HFFc6 (cell line): Measurements from ENCODE around the gene DIDO1. TPM values are rescaled to one million over a fixed set of nuclear protein-coding genes. Genes with fewer than 3 reads are reported as not detected.
"Not testable (repeated sequence)": the region's sequence is repeated elsewhere in the genome, so short reads cannot be mapped to it uniquely, and the experiment has no call there.

Experiments used
- DNase-seq: peaks from one replicate; pipeline ENCODE4 v3.0.0-alpha.2; 2018
- H3K27ac Mint-ChIP-seq: 2 replicates; pipeline ENCODE4 v1.8.0; 2020; ENCODE audit warnings: mild to moderate bottlenecking, mixed read lengths
- H3K27me3 Mint-ChIP-seq: 2 replicates; pipeline ENCODE4 v1.8.0; 2021; ENCODE audit warnings: mild to moderate bottlenecking, moderate library complexity, mixed read lengths; ENCODE audit not compliant: insufficient read depth
- H3K36me3 Mint-ChIP-seq: 2 replicates; pipeline ENCODE4 v1.8.0; 2021; ENCODE audit warnings: low read depth, mixed read lengths
- H3K4me1 Mint-ChIP-seq: 2 replicates; pipeline ENCODE4 v1.8.0; 2020; ENCODE audit warnings: low read depth, mixed read lengths
- H3K4me3 Mint-ChIP-seq: 2 replicates; pipeline ENCODE4 v1.8.0; 2020; ENCODE audit warnings: mild to moderate bottlenecking, moderate library complexity, mixed read lengths
- H3K9me3 Mint-ChIP-seq: 2 replicates; pipeline ENCODE4 v1.8.0; 2020; ENCODE audit warnings: mild to moderate bottlenecking, mixed read lengths
- CTCF ChIP-seq: fragments of 200-600 bp; sonication (generic); IDR thresholded peaks from 2 replicates; pipeline ENCODE4 v1.5.0; 2021; ENCODE audit warnings: antibody characterized with exemption, mild to moderate bottlenecking
- total RNA-seq, 6 experiments: library from RNA; stranded (reverse); fragmentation: NEBNext Ultra II Directional; extraction: Animal tissue kit (Norgen Biotek cat#: 25700); gene quantifications; 2 replicates in 1 of 6; 3 replicates in 5 of 6; pipeline ENCODE4 v1.2.3, GENCODE V29; 2021

Gene DIDO1
- total RNA-seq, 6 experiments from 2014 or later: 31.9 to 36.1 (median 34.8) TPM

DNA sequence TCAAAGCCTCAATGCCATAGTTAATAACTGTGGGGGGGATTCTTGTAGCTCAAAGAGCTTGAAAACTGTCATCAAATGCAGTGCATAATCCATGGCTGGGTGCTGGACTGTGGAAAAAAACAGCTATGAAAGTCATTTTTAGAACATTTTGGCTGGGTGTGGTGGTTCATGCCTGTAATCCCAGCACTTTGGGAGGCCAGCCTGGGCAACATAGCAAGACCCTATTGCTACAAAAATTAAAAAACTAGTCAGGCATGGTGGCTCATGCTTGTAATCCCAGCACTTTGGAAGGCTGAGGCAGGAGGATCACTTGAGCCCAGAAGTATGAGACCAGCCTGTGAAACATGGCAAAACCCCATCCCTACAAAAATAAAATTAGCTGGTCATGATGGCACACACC, 76.9 kb downstream of the DIDO1 start:
- no peak overlapping the region for H3K27ac Mint-ChIP-seq
- H3K4me1 Mint-ChIP-seq: no peaks in the 10 kb centered on the region
- H3K9me3 Mint-ChIP-seq: no peaks in the 10 kb centered on the region
- no peaks in the 10 kb centered on the region for H3K27me3 Mint-ChIP-seq
- H3K36me3 Mint-ChIP-seq: peaks cover 38% of the 10 kb centered on the region
- no peak overlapping the region for H3K4me3 Mint-ChIP-seq
- no peak for TF ChIP-seq CTCF
- DNase-seq: no peak

DNA sequence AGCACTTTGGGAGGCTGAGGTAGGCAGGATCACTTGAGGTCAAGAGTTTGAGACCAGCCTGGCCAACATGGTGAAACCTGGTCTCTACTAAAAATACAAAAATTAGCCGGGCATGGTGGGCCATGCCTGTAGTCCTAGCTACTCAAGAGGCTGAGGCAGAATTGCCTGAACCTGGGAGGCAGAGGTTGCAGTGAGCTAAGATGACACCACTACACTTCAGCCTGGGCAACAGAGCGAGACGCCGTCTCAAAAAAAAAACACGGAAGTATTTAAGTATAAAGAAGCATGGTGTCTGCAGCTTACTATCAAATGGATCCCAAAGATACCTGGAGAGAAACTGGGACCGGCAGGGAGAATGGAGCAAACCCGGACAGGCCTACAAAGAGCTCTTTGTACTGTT, 77.4 kb downstream of the DIDO1 start:
- H3K9me3 Mint-ChIP-seq, DNase-seq, H3K27me3 Mint-ChIP-seq, H3K27ac Mint-ChIP-seq, H3K4me1 Mint-ChIP-seq, H3K4me3 Mint-ChIP-seq: not testable (repeated sequence)
- H3K36me3 Mint-ChIP-seq: peaks cover 38% of the 10 kb centered on the region

DNA sequence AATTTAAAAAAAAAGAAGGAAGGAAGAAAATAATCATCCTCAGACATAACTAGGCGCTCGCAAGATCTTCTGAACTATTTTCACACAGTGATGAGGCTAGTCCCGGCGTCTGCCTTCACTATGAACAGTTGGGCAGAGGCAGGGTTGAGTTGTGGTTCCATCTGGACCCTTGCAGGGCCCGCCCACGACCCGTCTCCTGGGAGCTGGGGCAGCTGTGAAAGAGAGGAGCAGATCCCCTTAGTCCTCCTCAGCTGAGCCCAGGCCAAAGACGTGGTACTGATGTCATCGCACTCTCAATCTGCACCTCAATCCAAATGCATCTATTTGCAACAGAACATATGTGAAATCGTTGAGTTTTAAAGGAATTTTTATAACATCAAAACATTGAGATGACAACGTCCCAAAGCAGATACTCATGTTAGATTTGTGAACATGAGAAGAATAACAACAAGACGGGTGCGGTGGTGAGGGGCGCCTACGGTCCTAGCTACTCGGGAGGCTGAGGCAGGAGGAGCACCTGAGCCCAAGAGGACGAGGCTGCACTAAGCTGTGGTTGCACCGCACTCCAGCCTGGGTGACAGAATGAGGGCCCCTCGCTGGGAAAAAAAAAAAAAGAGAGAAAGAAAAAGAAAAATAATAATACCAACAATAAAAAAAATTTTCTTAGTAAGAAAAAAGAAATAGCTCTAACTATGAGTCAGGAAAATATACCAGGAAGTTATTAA, 80.0 kb downstream of the DIDO1 start:
- Mint-ChIP-seq H3K4me3 (no peak overlapping the region), H3K36me3 (peaks cover 31% of the 10 kb centered on the region), H3K27ac (no peak overlapping the region), H3K4me1 (peaks cover 7% of the 10 kb centered on the region), H3K9me3 (no peaks in the 10 kb centered on the region), H3K27me3 (no peaks in the 10 kb centered on the region)
- TF ChIP-seq CTCF: no peak
- no peak for DNase-seq

DNA sequence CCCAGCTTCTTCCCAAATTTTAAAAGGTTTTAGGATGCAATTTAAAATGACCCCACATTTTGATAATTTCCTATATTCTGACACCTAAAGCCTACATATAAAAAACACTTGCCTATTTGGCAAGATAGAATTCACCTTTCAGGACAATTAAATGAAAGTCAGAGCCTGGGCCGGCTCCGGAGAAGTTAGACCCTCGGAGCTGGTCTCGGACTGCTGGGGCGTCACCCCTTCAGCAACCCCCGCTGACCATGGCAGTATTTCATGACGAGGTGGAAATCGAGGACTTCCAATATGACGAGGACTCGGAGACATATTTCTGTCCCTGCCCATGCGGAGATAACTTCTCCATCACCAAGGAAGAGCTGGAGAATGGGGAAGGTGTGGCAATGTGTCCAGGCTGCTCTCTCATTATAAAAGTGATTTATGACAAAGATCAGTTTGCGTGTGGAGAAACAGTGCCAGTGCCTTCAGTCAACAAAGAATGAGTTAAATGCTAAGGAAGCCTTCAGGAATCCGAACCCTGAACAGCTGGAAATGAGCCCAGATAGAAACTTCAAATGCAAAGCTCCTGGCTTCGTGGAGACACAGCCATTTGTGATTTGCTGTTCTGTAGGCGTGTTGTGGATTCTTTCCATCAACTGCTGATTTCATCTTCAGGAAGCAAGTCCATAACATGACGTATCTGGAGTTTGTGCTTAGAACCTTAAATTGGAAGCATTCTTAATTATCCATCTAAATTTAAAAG, 80.7 kb downstream of the DIDO1 start:
- no peak for DNase-seq
- TF ChIP-seq CTCF: no peak
- Mint-ChIP-seq H3K4me3 (no peak overlapping the region), H3K9me3 (no peaks in the 10 kb centered on the region), H3K27ac (no peak overlapping the region), H3K4me1 (peaks cover 7% of the 10 kb centered on the region), H3K27me3 (no peaks in the 10 kb centered on the region), H3K36me3 (peaks cover 35% of the 10 kb centered on the region)

- peaks cover 31% of the 10 kb centered on the region for H3K36me3 Mint-ChIP-seq
- no peak for DNase-seq
- no peak for TF ChIP-seq CTCF
- H3K4me1 Mint-ChIP-seq: peaks cover 7% of the 10 kb centered on the region
- H3K9me3 Mint-ChIP-seq: no peaks in the 10 kb centered on the region
- H3K27me3 Mint-ChIP-seq: peaks cover 3% of the 10 kb centered on the region; the same call in 1 of the 2 replicates
- H3K27ac Mint-ChIP-seq: no peak overlapping the region
- H3K4me3 Mint-ChIP-seq: no peak overlapping the region
Observed at GRCh38 chr20:62844182-62844581, 82.1 kb downstream of the DIDO1 start.

- no peak for TF ChIP-seq CTCF
- peaks cover 7% of the 10 kb centered on the region for H3K4me1 Mint-ChIP-seq
Observed at GRCh38 chr20:62843656-62844055, 82.6 kb downstream of the DIDO1 start.

More at GRCh38 chr20:62843656-62844055, 82.6 kb downstream of the DIDO1 start:
- Mint-ChIP-seq H3K27me3 (peaks cover 3% of the 10 kb centered on the region; the same call in 1 of the 2 replicates), H3K4me3 (no peak overlapping the region), H3K36me3 (peaks cover 31% of the 10 kb centered on the region), H3K27ac (no peak overlapping the region), H3K9me3 (no peaks in the 10 kb centered on the region)
- no peak for DNase-seq
